HUES48 (cell line): ENCODE results near the gene SLC9A1.

Experiments
- H3K27ac ChIP-seq: one replicate; pipeline ENCODE4 v1.7.0; 2013; ENCODE audit warnings: low read depth, low read length, inconsistent platforms
- H3K27me3 ChIP-seq: 2 replicates; pipeline ENCODE4 v1.6.1; 2013; ENCODE audit warnings: mild to moderate bottlenecking, low read length; ENCODE audit not compliant: control insufficient read depth, insufficient read depth
- H3K36me3 ChIP-seq: 2 replicates; pipeline ENCODE4 v1.6.1; 2013; ENCODE audit warnings: low read length; ENCODE audit not compliant: control insufficient read depth, insufficient read depth
- H3K4me1 ChIP-seq: 2 replicates; pipeline ENCODE4 v1.6.1; 2013; ENCODE audit warnings: mild to moderate bottlenecking, low read length; ENCODE audit not compliant: control insufficient read depth, insufficient read depth
- H3K4me3 ChIP-seq: 2 replicates; pipeline ENCODE4 v1.5.1; 2013; ENCODE audit warnings: mild to moderate bottlenecking, low read depth, low read length
- H3K9ac ChIP-seq: 2 replicates; pipeline ENCODE4 v1.6.1; 2013; ENCODE audit warnings: mild to moderate bottlenecking, low read depth, low read length, moderate library complexity
- H3K9me3 ChIP-seq: 2 replicates; pipeline ENCODE4 v1.6.1; 2013; ENCODE audit warnings: low read length; ENCODE audit not compliant: control insufficient read depth, insufficient read depth

Gene SLC9A1

GRCh38 chr1:27150641-27151040 lies 4.3 kb downstream of the SLC9A1 start:
- Histone ChIP-seq H3K4me1 (peaks cover 24% of the 10 kb centered on the region), H3K27ac (no peak overlapping the region), H3K36me3 (no peaks in the 10 kb centered on the region), H3K27me3 (no peaks in the 10 kb centered on the region), H3K9me3 (no peaks in the 10 kb centered on the region), H3K4me3 (no peak overlapping the region), H3K9ac (no peak overlapping the region)

- Histone ChIP-seq H3K9ac (no peak overlapping the region), H3K27me3 (no peaks in the 10 kb centered on the region)
These were observed 4.7 kb downstream of the SLC9A1 start for GRCh38 chr1:27150183-27150582.

GRCh38 chr1:27149762-27150113 lies 5.2 kb downstream of the SLC9A1 start:
- Histone ChIP-seq H3K4me1 (peaks cover 26% of the 10 kb centered on the region), H3K27me3 (no peaks in the 10 kb centered on the region), H3K27ac (no peak overlapping the region), H3K9ac (no peak overlapping the region), H3K4me3 (no peak overlapping the region), H3K36me3 (no peaks in the 10 kb centered on the region), H3K9me3 (no peaks in the 10 kb centered on the region)

More at GRCh38 chr1:27150183-27150582, 4.7 kb downstream of the SLC9A1 start:
- Histone ChIP-seq H3K36me3 (no peaks in the 10 kb centered on the region), H3K9me3 (no peaks in the 10 kb centered on the region), H3K4me1 (peaks cover 24% of the 10 kb centered on the region), H3K4me3 (no peak overlapping the region), H3K27ac (no peak overlapping the region)

GRCh38 chr1:27149084-27149761 lies 5.7 kb downstream of the SLC9A1 start:
- Histone ChIP-seq H3K9me3 (no peaks in the 10 kb centered on the region), H3K9ac (no peak overlapping the region), H3K36me3 (no peaks in the 10 kb centered on the region), H3K27ac (no peak overlapping the region), H3K27me3 (no peaks in the 10 kb centered on the region), H3K4me3 (no peak overlapping the region), H3K4me1 (peaks cover 23% of the 10 kb centered on the region)

GRCh38 chr1:27148591-27148990 lies 6.3 kb downstream of the SLC9A1 start:
- no peak overlapping the region for H3K9ac ChIP-seq
- no peak overlapping the region for H3K27ac ChIP-seq
- H3K4me1 ChIP-seq, result peaks cover 17% of the 10 kb centered on the region
- no peaks in the 10 kb centered on the region for H3K9me3 ChIP-seq
- H3K36me3 ChIP-seq, result no peaks in the 10 kb centered on the region
- H3K27me3 ChIP-seq, result no peaks in the 10 kb centered on the region
- no peak overlapping the region for H3K4me3 ChIP-seq

- Histone ChIP-seq H3K27ac (no peak overlapping the region), H3K9ac (no peak overlapping the region), H3K36me3 (no peaks in the 10 kb centered on the region), H3K4me3 (no peak overlapping the region), H3K27me3 (no peaks in the 10 kb centered on the region), H3K4me1 (peaks cover 14% of the 10 kb centered on the region), H3K9me3 (no peaks in the 10 kb centered on the region)
These were observed 6.9 kb downstream of the SLC9A1 start for GRCh38 chr1:27147842-27148518.

- Histone ChIP-seq H3K9ac (0 out of 2 replicates have a peak overlapping the region, but pooled peaks have one; percentile 38), H3K4me3 (no peak overlapping the region), H3K27ac (peak overlapping the region; percentile 22), H3K36me3 (no peaks in the 10 kb centered on the region), H3K4me1 (peaks cover 33% of the 10 kb centered on the region), H3K9me3 (no peaks in the 10 kb centered on the region), H3K27me3 (no peaks in the 10 kb centered on the region)
These were observed 9.0 kb downstream of the SLC9A1 start for GRCh38 chr1:27145934-27146354.

DNA sequence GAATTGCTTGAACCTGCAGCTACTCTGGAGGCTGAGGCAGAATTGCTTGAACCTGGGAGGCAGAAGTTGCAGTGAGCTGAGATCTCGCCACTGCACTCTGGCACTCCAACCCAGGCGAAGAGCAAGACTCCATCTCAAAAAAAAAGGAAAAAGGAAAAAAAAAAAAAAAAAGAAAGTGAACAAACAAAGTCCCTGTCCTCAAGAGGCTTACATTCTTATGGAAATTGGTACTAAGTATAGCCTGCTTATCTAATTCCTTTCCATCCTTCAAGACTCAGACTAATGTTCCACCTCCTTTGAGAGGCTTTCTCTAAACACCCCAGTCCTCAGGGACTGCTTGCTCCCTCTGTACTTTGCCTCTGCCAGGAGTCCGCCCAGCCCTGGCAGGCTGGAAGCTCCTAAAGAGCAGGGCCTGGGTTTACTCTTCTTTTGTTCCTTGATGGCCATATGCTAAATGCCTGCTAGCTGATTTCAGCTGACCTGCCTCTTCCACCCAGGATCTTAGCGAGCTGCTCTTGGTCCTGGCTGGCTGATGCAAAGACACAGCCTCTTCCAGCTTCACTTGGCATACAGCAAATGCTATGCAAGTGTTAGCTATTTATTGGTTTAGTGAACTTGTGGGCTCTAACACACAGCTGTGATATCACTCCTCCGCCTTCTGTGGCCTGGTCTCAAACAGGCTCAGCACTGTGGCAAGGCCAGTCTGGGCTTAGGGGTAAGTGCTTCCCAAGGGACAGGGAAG lies 9.8 kb downstream of the SLC9A1 start:
- Histone ChIP-seq H3K4me1 (peaks cover 33% of the 10 kb centered on the region), H3K9me3 (no peaks in the 10 kb centered on the region), H3K27me3 (no peaks in the 10 kb centered on the region), H3K9ac (no peak overlapping the region), H3K4me3 (no peak overlapping the region), H3K27ac (peak overlapping the region; percentile 22), H3K36me3 (no peaks in the 10 kb centered on the region)

DNA sequence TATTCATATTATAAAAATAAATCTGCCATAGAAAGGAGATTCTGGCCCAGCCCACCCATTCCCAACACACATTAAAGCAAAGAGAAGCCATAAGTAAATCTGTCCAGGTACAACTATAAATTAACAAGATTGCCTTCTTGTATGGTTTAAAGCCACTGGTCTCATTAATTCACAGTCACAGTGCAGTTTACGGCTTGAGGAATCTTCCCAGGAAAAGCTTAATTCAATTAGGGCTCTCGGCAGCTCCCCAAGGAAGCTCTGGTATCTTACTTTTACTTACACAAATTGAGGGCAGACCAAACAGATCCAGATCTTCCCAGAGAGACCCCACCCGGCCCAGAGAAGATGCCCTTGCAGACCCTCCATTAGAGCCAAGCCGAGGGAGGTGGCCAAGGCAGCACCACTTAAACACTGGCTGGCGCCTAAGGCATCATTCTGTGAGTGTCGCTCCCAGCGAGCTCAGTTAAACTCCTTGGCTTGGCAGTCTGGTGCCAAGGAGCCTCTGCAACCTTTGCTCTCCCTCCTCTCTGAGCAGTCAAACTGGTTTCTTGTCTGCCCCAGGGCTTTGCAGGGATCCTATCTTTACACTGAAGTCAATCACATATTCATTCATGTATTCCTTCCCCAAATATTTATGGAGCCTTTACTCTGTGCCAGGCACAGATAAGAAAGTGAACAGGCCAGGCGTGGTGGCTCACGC lies 10.7 kb downstream of the SLC9A1 start:
- no peaks in the 10 kb centered on the region for H3K9me3 ChIP-seq
- peaks cover 33% of the 10 kb centered on the region for H3K4me1 ChIP-seq
- H3K27ac ChIP-seq, result no peak overlapping the region
- H3K4me3 ChIP-seq, result no peak overlapping the region
- H3K27me3 ChIP-seq, result no peaks in the 10 kb centered on the region
- H3K9ac ChIP-seq, result no peak overlapping the region
- no peaks in the 10 kb centered on the region for H3K36me3 ChIP-seq

DNA sequence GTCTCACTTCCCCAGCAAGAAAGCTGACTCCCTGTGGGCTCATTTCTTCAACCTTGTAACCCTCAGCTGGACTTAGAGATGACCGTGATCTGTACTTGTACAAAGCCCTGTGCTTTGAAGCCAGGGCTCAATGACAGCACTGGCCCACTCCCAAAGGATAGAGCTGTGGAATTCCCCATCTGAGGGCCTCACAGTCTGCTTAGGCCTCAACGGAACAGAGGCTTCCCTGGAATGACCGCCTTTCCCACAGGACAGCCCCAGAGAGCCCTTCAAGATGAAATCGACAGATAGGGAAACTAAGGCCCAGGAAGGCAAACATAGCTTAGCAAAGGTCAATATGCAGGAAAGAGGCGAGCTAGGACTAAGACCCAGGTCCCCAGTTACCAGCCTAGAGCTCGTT lies 11.5 kb downstream of the SLC9A1 start:
- no peaks in the 10 kb centered on the region for H3K9me3 ChIP-seq
- H3K9ac ChIP-seq, result no peak overlapping the region
- H3K27me3 ChIP-seq, result no peaks in the 10 kb centered on the region
- no peak overlapping the region for H3K27ac ChIP-seq
- H3K36me3 ChIP-seq, result no peaks in the 10 kb centered on the region
- peaks cover 33% of the 10 kb centered on the region for H3K4me1 ChIP-seq
- H3K4me3 ChIP-seq, result no peak overlapping the region
